Neural cell (in vitro differentiated cells): ENCODE results near the gene RPGRIP1L.

Experiments used
- EP300 ChIP-seq: fragments of 450-650 bp; conservative IDR thresholded peaks from 2 replicates; pipeline ENCODE4 v1.6.1; 2014; ENCODE audit warnings: antibody characterized with exemption, mild to moderate bottlenecking, moderate library complexity; ENCODE audit not compliant: poor library complexity, severe bottlenecking
- EZH2 ChIP-seq: fragments of 200-600, 300-800 bp; shearing (Covaris generic), sonication (generic); IDR thresholded peaks from 2 replicates; pipeline ENCODE4 v1.6.1; 2014; ENCODE audit warnings: antibody characterized with exemption, low read length, borderline replicate concordance, mild to moderate bottlenecking; ENCODE audit not compliant: insufficient read depth, poor library complexity, severe bottlenecking
- POLR2AphosphoS5 ChIP-seq: IDR thresholded peaks from 2 replicates; pipeline ENCODE4 v1.6.1; 2012
- TF ChIP-seq, protein P1 (sequence below): fragments of 450-650 bp; IDR thresholded peaks from 2 replicates; pipeline ENCODE4 v1.5.1; 2014; ENCODE audit warnings: antibody characterized with exemption, mild to moderate bottlenecking, moderate library complexity; ENCODE audit not compliant: poor library complexity, severe bottlenecking
- TF ChIP-seq, protein P2 (sequence below): IDR thresholded peaks from 2 replicates; pipeline ENCODE4 v1.6.1; 2012; ENCODE audit warnings: borderline replicate concordance

DNA sequence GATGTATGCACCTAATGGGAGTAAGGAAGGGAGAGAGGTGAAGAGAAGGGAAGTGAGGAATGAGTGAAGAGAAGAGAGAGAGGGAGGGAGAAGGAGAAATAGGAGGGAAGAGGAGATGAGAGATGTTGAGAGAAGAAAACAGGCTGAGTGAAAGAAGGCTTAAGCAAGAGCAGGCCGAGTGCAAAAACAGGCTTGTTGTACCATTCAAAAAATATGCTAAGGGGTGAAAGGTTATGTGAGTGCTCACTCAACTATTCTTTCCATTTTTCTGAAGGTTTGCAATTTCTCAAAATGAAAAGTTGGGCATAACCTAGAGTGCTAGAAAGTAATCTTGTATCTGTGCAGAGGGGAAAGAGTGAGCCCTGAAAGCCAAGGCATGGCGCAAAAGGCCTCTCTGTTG is 22.9 kb downstream of the RPGRIP1L start:
- TF ChIP-seq, protein P1, sequence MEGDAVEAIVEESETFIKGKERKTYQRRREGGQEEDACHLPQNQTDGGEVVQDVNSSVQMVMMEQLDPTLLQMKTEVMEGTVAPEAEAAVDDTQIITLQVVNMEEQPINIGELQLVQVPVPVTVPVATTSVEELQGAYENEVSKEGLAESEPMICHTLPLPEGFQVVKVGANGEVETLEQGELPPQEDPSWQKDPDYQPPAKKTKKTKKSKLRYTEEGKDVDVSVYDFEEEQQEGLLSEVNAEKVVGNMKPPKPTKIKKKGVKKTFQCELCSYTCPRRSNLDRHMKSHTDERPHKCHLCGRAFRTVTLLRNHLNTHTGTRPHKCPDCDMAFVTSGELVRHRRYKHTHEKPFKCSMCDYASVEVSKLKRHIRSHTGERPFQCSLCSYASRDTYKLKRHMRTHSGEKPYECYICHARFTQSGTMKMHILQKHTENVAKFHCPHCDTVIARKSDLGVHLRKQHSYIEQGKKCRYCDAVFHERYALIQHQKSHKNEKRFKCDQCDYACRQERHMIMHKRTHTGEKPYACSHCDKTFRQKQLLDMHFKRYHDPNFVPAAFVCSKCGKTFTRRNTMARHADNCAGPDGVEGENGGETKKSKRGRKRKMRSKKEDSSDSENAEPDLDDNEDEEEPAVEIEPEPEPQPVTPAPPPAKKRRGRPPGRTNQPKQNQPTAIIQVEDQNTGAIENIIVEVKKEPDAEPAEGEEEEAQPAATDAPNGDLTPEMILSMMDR = no peak
- TF ChIP-seq, protein P2, sequence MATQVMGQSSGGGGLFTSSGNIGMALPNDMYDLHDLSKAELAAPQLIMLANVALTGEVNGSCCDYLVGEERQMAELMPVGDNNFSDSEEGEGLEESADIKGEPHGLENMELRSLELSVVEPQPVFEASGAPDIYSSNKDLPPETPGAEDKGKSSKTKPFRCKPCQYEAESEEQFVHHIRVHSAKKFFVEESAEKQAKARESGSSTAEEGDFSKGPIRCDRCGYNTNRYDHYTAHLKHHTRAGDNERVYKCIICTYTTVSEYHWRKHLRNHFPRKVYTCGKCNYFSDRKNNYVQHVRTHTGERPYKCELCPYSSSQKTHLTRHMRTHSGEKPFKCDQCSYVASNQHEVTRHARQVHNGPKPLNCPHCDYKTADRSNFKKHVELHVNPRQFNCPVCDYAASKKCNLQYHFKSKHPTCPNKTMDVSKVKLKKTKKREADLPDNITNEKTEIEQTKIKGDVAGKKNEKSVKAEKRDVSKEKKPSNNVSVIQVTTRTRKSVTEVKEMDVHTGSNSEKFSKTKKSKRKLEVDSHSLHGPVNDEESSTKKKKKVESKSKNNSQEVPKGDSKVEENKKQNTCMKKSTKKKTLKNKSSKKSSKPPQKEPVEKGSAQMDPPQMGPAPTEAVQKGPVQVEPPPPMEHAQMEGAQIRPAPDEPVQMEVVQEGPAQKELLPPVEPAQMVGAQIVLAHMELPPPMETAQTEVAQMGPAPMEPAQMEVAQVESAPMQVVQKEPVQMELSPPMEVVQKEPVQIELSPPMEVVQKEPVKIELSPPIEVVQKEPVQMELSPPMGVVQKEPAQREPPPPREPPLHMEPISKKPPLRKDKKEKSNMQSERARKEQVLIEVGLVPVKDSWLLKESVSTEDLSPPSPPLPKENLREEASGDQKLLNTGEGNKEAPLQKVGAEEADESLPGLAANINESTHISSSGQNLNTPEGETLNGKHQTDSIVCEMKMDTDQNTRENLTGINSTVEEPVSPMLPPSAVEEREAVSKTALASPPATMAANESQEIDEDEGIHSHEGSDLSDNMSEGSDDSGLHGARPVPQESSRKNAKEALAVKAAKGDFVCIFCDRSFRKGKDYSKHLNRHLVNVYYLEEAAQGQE = no peak
- no peak for TF ChIP-seq POLR2AphosphoS5
- no peak for TF ChIP-seq EP300
- no peak for TF ChIP-seq EZH2
